Embryonic facial prominence (tissue), 1 donor: ENCODE measurements around the gene DENND11.
"Not testable (repeated sequence)": the region's sequence is repeated elsewhere in the genome, so short reads cannot be mapped to it uniquely, and the experiment has no call there.

Experiments used
- DNase-seq: peaks from one replicate; pipeline ENCODE4 v3.0.0-alpha.2; 2016; ENCODE audit errors: extremely low spot score

Gene DENND11

DNA sequence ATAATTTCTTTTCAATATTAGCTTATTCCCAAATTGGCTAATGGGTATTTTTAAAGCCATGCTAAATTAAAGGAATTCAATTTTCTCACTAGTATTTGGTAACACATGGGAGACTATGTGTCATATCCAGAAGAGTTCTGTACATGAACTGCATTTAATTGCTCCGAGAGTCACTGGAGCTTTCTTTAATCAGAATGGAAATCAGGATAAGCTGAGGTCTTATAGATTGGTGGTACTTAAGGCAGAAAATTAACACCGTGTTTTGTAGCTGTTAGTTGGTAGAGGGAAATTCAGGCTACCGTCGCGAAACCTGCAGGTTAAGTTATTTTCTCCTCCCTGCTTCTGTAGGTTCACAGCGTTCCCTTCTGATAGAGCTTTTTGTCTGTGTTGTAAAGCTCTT, 6.4 kb upstream of the DENND11 start, which contains the start of gene WEE2:
TSS of gene WEE2 (plus strand) at position 3 of the 400 bp plus-strand sequence. CDS start 406 bp downstream, outside the sequence.
- no peak for DNase-seq

DNA sequence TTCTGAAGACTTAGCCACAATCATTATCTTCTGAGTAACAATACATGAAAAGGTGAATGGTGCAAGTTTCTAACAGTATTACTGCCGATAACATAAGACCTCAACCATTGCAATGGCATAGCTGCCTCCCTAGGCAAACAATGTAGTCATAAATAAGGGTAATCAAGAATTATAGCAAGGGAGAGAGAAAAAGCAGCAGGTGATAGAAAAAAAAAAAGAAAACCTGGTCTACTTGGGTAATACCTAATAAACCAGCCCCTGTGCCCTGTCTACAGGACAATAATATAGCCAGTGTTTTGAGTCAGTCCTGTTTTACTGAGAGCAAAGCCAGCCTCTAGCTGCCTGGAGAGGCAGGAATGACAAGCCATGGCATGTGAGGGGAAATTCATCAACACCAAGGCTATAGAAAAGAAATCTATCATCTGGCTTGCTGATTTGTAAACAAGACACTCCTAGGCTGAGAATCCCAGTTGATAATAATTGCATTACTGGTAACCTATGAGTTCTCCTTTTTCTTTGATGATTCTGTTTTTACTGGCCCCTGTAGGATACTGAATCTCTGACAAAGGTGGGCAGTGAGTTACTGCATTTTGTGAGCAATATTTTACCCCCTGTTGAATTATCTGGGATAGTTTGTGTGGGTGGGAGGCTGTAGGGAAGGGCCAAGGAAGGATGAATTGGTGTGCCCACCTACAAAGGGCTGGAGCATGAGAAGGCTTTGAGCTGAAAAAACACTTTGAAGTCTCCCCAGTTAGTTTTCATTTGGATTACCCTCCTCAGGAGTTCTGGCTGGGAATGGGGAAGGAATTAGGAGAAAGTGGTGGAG, 4.5 kb upstream of the DENND11 start:
- DNase-seq = no peak

DNA sequence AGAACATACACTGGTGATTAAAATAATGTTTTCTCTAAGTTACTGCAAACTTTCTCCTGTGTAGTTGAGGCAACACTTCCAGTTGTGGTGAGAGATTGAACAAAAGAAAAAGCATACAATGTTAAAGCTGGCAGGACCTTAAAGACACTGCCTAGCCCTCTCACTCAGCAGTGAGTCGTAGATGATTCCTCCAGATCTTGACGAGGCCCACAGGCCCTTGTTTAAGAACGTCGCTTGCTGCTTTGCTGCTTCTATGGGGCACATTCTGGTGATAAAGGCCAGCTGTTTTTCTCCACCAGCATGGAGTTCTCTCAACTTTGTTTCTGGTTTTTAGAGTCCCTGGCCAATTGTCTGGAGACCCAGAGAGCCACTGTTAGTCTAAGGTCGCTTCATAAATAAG, 2.8 kb upstream of the DENND11 start:
- DNase-seq = no peak

DNA sequence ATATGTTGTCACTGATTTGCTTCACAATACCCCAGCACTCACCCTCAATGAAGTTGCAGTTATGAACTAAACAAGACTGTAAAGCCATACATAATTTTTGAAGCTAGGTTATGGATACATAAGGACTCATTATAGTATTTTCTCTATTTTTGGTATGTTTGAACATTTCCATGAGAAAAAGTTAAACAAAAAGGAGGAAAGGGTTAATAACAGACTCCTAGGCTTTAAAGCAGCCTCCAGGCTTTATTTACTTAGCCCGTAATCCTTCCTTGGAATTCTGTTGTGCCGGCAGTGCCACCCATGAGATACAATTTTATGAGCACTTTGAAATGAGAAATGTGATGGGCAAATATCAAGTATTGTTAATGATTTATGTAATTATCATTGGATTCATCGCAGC, 2.1 kb upstream of the DENND11 start:
- DNase-seq = no peak

DNA sequence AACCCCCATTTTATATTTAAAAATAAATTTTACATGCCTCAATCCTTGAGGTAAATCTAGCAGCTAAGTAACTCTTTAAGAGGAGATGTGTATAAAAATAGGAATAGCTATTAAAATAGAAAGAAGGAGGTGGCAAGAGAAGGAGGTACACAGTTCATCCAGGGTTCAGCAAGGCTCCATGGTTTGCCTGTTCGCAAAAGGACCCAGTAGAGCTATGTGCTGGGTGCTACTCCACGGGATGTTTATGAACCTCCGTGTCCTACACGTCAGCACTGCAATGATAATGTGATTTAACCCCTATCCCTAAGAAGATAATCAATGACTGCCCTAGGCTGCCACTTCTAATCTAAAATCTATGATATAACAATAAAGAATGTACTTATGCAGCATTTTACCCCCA, 926 bp upstream of the DENND11 start:
- no peak for DNase-seq

DNA sequence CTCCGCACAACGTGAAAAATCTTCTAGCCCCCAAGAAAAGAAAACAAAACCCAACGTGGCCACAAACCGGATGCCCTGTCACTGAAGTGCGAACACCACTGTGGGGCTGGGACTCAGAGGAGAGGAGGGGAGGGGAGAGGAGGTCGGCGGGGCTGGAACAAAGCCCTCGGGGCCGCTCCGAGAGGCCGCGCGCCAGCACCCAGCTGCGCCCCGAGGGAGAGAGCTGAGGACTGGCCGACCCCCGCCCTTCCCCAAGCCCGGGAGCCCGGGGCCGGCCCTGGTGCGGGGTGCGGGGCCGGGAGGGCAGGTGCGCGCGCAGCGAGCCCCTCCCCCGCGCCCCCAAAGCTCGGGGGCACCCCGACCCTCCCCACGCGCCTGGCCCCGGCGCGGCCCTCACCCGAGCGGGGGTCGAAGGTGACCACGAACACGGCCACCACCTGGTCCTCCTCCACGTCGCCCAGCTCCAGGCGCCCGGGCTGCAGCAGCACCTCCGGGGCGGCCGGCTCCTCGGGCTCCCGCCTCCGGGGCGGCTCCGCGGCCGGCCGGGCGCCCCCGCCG, 398 bp downstream of the DENND11 start:
- DNase-seq = no peak

DNA sequence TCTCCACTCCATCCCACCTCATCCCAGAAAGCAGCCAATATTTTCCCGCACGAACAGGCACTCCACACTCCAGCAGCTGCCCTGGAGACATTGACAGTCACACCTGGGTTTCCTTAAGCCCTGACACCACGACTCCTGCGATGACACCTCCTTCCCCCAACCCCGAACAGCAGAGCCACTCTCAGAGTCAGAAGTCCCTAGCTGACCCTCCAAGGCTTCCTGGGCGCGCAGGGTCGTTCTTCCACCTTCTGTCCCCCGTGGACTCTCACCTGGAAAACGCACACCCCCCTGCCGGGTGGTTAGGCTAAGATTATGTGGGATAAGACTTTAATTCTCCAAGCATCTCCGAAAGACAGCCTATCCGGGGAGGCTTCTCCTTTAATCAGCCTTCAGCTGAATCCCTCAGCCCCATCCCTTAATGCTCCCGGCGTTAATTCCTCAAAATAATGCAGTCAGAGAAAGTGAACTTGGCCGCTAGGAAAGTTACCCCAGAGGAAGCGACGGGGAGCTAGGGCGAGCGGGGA, 1.1 kb downstream of the DENND11 start:
- DNase-seq = no peak

DNA sequence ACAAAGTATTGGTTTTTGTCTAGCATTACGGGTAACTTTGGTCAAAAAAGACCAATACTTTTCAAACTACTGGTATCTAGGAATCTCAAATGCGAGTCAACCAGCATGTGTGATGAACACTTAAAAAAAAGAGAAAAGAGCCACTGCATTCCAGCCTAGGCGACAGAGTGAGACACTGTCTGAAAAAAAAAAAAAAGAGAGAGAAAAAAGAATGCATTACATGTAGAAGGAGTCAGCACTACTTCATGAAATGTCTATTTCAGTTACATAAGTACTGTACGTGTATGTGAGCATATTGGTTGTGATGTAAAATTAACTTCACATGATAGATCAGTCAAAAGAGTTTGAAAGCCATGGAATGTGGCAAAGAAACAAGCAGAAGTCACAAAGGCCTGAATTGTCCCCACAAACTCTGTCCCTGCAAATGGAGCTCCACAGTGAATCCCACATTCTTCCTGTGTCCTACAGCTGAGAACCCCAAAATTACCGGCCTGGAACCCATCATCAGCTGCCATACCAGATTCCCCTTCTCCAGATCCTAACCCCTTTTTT, 1.6 kb downstream of the DENND11 start:
- no peak for DNase-seq

DNA sequence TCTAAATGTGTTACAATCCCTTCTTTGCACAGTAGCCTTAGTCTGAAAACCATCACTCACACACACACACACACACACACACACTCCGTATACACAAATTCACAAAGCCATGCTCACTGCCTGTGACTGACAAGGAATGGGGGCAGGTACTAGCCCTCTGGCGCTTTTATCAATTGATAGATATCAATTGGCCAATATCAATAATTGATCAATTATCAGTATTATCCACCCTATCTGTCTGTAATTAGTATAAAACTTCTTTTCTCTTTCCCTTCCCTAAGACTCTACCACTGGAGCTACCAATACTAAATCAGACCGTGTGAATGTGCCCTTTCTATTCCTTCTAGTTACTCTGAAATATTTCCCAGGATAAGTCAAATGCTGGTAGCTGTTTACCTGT, 2.1 kb downstream of the DENND11 start:
- DNase-seq = no peak

DNA sequence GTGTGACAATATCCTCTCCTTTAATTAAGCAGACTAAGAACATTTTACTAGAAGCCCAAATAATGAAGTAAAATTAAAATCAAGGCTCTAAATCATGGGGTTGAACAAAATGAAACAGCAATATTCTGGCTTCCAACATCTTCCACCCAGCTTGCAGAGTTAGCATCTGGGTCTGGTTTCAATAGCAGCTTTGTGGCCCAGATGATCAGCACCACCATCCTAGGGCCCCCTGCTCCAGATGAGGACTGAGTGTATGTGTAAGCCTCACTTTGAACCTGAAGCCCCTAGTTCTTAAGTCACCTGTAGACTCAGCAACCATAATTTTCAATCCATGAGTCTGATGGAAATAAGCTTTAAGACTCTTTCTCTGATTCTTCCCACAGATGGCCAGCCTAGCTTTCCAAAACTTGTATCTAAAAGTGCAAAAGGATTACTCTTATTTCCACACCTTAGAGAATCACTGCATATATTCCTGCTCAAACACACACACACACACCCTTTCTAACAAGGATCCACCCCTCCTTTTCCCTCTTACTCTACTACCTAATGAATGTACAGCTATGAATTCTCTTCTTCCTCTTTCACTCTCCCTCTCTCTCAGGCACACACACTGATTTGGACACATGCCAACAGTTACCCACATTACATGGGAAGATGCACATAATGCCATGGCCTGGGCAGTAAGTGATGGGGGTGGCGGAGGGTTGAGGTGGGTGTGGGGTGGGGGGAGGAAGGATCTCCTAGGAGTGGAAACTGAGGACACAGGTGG, 3.5 kb downstream of the DENND11 start:
- no peak for DNase-seq

DNA sequence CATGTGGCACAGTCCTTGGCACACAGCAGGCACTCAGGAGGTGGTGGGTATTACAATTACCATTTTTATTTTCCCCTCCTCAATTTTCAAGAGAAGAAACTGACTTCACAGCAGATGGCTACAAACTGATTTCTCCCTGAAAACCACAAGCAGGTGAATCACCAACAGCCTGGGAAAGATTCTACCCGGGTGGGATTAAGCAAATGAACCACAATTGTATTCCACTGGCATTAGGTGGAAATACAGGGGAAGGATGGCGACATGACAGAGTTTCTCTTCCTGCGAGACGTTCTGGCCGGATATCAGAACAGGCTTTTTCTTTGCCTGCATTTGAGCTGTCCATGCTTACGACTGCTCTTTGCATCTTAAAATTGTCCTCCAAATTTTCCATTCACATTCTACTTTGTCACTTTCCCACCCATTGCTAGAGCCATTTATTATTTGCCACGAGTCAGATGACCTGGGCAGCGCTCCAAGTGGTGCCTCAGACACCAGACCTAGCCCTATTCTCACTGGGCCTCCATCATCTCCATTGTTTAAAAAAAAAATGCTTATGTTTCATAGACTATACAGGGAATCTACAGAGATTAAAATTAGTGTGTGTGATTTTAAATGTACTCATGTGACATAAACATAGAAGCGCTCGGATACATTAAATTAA, 4.6 kb downstream of the DENND11 start:
- no peak for DNase-seq

DNA sequence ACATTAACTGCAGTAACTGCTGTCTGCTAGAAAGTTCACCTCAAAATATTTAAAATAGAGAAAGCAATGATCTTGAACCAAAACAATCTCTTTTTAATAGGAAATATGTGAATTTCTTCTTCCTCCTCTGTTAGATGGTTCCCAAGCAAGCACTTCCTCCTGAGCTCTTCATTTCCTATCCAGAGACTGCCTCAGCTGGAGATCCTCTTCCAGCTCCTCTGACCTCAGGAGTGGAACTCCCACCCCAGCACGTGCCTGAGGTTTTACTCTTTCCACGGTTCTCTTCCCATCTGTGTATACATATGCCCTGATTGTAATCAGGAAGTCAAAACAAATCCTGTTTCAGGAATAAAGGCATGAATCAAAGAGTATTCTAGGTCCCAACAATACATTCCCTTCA, 5.6 kb downstream of the DENND11 start:
- DNase-seq = no peak

DNA sequence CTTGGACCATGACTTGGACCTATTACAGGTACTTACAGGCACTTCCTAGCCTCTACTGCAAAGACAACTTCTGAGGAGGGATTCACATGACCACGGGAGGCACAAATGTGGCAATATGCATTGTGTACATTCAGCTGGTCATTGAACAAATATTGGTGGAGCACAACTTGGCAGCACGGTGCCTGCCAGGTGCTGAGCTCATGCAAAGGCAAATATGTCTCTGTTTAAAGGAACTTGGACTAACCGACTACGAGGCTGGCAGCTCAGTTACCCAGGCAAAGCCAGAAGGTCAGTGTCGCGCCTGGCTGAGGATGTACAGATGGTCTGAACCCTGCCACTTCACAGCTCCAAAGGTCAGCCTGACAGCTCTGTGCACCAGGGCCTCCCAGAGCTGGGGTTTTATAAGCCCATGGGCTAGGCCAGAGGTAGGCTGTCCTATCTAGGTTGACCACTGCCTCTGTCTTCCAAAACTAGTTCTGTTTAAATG, 6.1 kb downstream of the DENND11 start:
- DNase-seq = no peak

DNA sequence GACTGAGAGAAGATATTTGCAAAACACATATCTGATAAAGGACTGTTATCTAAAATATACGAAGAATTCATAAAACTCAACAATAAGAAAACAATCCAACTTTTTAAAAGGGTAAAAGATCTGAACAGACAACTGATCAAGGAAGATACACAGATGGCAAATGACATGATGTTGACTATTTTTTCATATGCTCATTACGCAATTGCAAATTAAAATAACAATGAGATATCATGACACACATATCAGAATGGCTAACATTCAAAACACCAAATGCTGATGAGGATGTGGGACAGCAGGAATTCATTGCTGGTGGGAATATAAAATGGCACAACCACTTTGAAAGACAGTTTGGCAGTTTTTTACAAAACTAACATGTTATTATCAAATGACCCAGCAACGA, 8.9 kb downstream of the DENND11 start:
- DNase-seq = no peak

DNA sequence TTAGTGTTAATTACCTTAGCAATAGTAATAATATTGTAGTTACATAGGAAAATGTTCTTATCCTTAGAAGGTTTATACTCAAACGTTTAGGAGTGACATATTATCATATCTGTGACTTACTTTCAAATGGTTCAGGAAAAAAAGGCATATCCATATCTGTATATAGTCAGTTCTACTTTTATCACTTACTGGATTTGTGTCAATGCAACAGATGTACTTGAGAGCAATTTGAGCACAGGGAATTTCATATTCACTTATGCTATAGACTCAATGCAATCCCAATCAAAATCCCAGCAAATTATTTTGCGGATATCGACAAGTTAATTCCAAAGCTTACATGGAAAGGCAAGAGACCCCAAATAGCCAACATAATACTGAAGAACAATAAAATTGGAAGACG, 10.0 kb downstream of the DENND11 start:
- no peak for DNase-seq

DNA sequence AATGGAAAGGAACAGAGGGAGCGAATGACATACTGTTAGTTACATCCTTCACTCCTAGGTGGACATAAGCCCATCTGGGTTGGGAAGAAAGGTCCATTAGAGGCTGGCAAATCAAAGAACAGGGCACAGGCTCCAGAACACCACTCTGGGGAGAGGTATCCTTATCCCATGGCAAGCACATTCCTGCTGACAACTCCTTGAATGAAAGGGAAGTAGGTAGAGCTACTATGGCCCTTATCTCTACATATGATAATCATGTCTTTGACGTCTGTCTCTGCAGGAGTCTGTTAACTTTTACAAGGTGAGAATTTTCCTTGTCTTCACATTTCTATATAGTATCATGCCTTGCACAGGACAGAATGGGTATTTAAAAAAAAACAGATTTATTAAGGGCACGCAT, 10.4 kb downstream of the DENND11 start:
- DNase-seq = no peak

DNA sequence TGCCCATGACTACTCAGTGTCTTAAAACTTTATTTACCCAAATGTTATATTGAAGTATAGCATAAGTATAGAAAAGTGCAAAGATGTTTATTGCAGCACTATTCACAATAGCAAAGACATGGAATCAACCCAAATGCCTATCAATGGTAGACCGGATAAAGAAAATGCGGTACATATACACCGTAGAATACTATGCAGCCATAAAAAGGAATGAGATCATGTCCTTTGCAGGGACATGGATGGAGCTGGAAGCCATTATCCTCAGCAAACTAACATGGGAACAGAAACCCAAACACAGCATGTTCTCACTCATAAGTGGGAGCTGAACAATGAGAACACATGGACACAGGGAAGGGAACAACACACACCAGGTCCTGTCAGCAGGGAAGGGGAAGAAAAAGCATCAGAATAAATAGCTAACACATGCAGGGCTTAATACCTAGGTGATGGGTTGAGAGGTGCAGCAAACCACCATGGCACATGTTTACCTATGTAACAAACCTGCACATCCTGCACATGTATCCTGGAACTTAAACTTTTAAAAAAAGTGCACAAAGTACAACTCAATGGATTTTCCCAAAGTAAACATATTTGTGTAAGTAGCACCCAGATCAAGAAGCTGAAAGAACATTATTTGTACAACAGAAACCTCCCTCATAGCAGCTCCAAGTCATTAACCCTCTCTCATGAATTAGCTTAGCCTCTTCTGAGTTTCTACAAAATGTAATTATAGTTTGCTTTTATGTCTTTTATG, 12.7 kb downstream of the DENND11 start:
- not testable (repeated sequence) for DNase-seq

DNA sequence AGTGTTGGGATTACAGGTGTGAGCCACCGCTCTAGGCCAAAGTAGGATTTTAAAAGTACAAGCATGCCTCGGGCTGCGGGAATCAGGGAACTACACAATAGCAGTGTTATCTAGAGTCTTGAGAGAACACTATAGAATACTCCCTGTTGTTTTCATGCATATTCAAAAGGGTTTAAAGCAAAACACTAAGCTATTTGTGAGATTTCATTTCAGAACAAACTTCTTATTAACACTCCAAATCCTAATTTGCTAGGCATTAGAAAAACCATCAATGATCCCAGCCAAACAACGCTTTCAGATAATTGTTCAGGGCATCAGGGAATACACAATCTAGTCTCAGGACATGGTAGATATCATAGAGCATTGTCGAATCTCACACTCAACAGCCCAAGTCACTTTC, 13.9 kb downstream of the DENND11 start:
- no peak for DNase-seq

DNA sequence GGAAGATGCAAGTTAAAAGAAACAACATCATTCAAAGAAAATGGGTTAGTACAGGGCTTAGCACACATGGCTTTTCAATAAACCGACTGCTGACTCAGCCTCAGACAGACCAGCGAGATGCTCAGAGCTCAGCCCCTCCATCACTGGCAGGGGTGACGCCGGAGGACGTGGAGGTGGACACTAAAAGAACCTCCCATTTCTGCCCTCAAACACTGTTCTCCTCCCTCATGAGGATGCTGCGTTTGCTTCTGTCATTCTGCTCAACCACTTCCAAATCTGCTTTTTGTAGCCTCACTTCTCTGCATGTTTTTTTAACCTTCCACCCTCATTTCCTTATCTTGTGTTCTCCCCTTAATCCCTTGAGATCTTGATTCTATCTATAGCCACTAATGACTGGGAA, 15.3 kb downstream of the DENND11 start:
- DNase-seq = no peak

DNA sequence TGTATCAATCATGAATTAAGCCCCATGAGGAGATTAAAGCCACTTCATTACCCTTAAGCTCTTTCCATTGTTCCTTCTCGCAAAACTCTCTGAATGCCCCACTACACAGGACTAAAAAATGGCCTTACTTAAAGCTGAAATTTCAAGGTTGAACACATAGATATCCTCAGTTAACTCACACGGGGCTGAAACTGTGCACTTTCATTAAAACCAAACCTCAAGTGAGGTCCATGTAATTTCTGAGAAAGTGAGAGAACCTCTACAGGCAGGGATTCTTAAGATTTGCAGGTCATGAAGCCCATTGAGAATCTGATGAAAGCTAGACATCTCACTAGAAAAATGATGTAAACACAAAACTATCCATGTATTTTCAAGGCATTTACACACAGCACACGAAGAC, 15.9 kb downstream of the DENND11 start:
- DNase-seq = no peak
